Ureter (tissue), 1 donor: ENCODE measurements around the gene PIEZO1. TPM values are rescaled to one million over a fixed set of nuclear protein-coding genes. Genes with fewer than 3 reads are reported as not detected.

Experiments
- DNase-seq: peaks from one replicate; pipeline ENCODE4 v3.0.0-alpha.2; 2020; ENCODE audit warnings: low spot score
- total RNA-seq: library from RNA; stranded (reverse); gene quantifications from one replicate; pipeline ENCODE4 v1.2.4, GENCODE V29; 2023
- donor health status: DM: yes; HTN: yes; CAD: no.

The PIEZO1 gene
- total RNA-seq, 1 donor from 2014 or later: 144 TPM

DNA sequence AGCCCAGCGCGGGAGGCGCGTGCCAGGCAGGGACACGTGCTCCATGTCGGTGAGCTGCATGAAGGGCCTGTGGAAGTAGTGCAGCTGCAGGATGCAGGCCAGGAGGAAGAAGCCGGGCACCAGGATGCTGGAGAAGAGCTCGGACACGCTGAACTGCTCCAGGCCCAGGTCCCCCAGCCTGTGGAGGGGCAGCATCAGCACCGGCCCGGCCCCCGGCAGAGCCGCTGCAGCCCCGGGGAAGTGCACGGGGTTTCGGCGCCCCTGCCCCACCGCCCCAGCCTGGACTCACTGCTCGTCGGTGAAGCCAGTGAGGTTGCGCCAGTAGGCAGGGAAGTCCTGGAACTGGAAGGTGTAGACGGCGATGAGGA lies 50.7 kb downstream of the PIEZO1 start:
- DNase-seq: no peak

DNA sequence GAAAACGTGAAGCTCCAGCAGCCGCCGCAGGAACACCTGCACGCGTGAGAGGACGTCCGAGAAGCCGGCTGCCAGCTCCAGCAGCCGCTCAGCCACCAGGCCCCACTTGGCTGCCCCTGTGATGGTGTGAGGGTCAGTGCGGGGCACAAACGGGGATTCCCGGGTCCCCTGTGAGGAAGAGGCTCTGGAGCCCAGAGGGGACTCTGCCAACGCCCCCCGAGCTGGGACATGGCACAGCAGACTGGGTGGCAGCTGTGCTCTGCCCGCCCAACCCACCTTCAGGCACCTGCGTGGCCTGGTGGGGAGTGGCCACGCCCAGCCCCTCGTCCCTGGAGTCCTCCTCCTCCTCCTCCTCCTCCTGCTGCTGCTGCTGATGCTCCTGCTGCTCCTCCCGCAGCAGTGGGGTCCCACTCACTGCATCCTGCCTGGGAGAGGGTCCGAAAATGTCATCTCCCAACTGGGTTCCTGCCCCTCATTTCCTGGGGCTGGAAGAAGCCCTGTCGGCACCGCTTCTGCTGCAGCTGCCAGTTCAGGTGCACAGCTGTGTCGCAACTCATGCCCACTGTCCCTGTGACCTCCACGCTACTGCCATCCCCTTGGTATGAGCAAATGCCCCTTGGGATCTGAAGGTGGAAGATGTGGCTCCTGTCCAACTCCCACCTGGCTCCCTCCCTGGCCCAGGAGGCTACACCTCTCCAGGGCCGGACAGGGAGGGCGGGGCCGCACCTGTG lies 51.2 kb downstream of the PIEZO1 start:
- no peak for DNase-seq

DNA sequence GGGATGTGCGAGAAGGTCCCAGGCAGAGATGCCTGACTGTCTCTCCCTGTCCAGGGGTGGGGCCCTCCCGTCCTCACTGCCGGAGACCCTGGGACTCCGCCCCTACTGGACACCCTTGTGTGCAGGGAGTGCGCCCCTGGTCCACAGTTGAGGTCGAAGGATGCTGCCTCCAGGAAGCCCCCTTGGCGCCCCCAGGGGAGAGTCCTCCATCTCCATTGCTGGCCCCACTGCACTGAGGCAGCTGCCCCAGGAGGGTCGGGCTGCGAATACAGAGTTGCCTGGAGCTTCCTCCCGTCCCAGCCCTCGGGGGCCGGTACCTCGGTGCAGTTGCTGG lies 52.1 kb downstream of the PIEZO1 start:
- no peak for DNase-seq

DNA sequence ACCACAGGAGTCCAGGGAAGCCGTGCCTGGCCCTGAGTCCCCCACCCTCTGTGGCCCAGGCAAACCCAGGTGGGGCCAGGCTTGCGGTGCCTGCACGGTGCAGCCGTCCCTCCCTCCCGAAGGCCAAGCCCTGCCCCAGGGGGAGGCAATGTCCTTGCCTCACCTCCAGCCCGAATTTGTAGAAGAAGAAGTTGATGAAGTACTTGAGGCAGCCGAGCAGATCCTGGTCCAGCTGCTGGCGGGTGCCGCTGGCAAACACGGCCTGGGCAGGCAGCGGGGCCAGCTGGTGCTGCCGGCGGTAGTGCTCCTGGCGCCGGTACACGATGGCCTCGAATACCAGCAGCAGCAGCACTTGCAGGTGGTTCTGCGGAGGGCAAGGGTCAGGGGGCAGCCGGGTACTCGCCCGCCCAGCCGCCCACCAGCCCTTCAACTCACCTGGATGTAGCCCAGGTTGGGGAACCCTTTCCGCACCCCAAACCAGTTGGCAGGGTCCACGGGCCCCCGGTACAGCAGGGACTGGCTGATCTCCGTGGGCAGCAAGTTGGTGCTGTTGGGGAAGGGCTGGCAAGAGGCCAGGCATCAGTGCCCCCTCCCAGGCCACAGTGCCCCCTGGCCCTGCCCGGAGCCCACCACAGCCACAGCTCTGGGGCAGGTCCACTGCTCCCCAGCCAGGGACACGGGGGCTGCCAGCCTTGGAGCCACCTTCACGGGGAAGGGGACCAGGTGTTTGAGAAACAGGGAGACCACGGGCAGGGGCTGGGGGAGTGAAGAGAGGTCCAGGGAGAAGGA lies 52.7 kb downstream of the PIEZO1 start:
- DNase-seq: no peak

DNA sequence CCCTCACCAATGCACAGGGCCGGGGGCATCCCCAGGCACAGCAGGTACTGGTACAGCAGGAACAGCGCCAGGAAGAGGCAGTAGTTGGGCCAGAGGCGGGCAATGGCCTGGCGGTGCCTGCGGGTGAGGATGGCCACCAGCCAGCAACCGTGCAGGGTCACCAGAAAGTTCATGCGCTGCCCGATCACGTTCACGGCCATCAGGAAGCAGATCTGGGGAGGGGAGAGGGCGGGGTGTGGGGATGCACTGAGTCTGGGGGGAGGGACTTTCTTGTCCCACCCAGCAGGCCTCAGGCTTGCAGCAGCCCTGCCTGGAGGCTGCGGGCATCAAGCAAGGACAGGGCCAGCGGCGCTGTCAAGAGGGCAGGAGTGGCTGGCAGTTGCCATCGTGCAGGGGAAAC lies 53.3 kb downstream of the PIEZO1 start:
- DNase-seq: no peak

DNA sequence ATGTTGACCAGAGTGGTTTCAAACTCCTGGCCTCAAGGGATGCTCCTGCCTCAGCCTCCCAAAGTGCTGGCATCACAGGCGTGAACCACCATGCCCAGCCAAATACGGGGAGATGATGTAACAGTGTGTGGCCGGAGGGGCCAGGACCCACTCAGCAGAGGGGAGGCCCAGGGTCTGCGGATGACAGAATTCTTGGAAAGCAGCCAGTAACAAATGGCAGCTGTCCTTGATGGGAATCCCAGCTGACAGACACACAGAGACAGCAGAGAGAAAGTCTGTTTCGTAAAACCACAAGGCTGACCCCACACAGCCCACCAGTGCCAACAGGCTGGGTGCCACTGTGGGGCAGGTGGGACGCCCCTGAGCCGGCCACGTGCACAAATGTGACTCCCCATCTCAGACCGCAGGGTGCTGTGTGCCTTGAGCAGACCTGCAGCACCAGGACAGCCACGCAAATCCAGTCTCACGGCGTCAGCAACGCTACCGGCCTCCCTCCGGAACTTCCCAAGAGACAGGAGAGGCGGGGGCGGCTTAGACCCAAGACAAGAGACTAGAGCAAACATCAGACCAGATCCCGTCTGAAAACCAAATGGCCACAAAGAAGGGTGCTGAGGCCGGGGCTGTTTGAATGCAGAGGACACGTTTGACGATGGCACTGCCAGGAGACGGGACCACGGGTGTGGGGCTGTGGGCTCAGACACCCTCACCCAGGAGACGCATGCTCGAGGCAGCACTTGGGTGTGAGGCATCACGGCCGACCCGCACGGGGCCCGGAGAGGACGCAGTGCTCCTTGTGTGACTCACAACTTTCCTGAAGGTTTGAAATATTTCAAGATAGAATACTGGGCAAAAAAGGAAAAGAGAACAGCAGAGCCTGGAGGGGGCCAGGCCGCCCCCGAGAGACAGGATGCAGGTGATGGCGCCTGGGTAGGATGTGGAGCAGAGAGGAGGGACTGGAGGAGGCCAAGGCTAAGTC lies 54.1 kb downstream of the PIEZO1 start:
- DNase-seq: no peak

DNA sequence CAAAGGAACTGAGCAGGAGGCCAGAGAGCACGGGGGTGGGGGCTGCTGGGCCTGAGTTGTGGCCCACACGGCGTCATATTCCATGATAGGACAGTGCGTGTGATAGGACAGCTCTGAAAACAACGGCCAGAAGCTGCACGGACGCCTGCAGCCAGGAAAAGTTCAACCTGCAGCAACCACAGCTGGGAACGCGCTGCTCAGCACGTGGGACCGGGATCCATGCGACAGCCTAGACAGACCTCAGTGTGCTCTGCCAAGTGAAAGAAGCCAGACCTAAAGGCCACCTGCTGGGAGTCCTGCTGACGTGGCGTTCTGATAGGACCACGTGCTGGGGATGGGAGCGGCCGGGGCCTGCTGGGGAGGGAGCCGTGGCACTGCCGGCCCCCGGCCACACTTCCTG lies 57.1 kb downstream of the PIEZO1 start:
- DNase-seq: no peak

DNA sequence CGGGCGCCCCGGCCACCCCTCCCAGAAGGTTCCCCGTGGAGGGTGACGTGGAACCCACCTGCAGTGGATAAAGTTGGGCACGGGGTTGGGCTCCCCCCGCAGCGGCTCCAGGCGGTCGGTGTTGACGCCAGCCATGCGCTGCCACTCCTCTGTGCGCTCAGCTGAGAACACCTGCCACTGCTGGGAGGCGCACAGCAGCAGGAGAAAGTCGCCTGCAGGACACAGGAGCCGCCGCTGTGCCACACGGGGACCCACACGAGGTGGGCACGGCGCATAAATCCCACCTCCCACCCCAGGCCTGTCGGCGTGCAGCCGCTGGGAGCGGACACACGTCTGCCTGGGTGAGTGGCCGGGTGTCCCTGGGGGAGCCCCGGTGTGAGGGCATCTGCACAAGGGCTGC lies 58.0 kb downstream of the PIEZO1 start:
- DNase-seq: no peak

DNA sequence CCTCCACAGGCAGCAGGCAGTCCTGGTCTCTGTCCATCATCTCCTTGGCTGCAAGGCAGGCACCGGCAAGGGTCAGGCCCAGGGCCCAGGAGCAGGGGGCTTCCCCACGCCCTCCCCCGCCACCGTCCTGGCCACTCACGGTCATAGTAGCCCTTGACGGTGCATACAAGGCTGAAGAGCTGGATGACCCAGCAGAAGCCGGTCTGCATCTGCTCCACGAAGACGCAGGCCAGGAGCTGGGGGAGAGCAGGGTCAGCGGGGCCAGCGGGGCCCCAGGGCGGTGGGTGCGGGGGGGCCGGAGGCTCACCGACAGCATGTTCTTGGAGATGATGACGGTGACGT lies 58.6 kb downstream of the PIEZO1 start:
- no peak for DNase-seq

DNA sequence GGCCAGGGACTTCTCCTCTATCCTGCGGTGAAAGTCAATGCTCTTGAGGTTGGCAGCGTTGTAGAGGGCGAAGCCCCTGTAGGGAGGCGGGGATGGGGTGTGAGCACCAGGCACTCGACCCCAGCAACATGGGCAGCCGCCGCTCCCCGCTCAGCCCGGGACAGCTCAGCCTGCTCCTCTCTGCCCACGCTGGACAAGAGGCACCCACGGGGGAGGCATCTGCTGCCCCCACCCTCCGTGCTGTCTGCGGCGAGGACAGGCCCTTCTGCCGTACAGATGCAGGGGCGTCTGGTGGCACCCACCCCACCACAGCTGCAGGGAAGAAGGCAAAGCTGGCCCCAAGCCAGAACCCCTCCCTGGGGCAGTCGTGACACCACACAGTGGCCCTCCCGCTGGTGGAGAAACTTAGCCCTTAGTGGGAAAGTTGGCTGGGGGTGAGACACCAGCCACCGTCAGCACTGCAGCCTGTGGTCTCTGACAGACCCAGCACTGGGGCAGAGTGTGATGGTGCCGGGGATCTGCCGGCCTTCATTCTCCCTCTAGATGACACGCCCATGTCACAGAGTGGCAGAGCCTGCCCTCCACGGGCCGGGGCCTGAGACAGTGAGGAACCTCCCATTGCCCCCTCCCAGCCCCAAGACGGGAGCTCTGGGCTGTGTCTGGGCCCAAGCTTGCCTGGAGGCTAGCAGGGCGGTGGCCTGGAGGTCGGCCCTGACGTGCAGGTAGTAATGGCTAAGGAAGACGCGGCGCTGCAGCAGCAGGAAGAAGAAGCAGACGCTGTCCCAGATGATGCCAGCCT lies 59.2 kb downstream of the PIEZO1 start:
- no peak for DNase-seq

DNA sequence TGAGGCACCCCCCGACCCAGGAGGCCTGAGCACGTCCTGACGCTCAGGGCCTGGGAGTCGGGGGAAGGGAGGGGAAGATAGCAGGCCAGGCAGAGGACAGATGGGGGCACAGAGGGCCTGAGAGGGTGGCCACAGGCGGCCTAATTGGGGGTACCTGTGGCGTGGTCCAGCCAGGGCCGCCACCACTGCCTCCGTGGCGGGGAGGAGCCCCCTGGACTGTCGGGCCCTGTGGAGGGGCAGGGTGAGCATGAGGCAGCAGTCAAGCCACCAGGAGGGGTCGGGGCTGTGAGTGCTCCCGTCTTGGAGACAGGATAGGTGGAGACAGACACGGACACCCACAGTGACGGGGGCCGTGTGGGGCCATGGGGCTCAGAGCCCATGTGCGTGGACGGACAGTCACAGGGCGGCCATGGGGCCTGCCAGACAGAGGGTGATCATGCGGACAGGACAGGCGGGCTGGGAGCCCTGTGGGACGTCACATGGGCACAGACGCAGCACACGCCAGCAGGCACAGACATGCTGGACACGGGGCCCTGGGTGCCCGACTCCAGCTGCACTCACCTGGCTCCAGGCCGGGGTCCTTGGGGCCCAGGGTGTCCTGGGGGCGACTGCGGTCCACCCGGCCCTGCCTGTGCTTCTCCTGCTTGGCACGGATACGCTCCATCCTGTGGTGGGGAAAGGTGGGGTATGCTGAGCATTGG lies 60.0 kb downstream of the PIEZO1 start:
- no peak for DNase-seq

DNA sequence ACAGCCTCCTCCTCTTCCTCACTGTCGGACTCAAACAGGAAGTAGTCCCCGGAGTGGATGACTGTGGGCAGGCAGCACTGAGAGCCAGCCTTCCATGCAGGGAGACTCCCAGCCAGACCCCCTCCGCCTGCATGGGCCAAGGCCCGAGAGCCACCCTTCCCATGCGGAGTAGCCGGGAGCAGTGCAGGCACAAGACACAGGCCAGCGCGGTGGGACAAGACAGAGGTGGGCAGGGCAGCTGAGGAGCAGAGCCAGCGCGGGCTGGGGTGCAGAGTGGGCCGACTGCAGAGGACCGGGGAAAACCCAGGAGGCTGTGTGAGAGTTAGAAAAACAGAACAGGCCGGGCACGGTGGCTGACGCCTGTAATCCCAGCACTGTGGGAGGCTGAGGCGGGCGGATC lies 61.1 kb downstream of the PIEZO1 start:
- no peak for DNase-seq

DNA sequence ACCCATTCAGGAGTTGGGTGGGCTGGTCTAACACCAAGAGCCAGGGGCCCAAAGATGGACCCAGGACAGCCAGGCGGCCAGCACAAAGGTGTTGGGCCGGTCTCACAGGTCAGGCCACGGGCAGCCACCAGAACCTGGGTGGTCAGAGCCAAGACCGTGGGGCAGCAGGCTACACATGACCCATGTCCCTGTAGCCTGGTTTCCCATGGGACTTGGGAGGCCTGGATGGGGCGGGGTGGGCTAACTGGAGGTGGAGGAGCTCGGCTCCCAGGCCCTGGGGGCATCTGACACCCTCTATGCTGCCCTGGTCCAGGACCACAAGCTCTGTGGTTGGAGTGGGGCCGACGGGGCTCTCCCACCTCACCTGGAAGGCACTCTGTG lies 61.5 kb downstream of the PIEZO1 start:
- no peak for DNase-seq

DNA sequence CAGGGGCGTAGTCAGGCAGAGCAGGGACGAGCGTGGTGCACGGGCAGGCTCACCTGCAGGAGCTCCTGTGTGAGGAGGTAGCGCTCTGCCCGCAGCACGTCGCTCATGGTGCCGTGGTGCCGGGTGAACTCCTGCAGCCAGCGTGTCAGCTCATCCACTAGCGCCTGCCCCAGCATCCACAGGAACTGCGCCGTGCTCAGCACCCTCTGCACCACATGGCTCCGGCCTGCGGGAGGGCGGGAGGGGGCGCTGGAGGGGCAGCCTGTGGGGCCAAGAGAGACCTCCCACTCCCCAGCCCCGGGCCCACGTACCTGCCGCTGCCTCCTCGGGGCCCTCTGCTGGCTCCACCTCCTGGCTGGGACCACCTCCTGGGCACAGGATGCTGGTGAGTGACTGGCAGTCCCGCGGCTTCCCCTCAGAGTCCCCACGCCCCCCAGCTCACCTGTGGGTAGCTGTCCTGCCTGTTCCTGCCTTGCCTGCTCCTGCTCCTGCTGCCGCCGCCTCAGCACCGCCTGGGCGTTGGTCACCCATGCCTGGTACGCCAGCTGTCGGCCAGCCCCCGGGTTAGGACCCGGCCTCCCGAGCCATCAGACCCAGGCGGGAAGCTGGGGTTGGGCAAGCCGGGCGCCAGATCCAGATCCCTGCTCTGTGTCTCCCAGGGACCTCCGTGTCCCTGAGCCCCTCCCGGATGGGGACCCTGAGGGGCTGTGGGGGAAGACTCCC lies 62.1 kb downstream of the PIEZO1 start:
- DNase-seq: no peak

DNA sequence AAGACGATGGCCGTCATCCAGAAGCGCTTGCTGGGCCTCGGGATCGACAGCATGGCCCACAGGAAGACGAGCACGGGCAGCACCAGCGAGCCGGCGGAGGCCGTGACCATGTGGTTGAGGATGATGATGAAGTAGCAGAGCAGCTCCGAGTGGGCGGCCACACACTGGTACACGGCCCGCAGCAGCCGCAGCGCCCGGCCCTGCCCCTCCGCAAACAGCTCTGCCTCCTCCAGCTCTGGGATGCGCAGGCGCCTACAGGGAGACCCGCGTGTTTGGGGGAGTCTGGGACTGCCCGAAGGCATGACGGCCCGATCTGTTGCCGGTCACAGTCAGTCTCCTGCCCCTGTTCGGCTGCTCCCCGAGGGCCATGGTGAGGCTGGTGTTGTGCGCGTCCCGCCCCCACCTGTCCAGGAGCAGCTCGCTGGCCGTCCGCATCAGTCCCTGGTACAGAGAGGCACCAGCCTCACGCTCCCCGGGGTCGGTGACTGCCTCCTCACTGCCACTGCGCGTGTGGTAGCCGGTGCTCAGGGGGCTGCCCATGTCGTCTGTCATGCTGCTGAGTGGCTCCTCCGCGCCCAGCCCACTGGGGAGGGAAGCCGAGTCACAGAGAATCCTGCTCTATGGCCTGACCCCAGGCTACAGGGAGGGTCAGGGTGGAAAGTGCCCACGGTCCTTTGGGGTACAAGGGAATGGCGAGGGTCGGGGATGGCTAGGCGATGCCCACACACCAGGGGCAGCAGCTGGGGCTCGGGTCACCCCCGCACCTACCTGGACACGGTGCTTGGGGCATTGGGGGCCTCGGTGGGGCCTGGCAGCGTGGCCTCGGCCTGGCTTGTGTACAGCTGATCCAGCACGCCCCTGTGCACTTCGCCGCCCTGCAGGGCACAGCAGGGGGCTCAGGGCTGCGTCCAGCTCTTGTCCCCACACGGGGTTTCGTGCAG lies 62.9 kb downstream of the PIEZO1 start:
- DNase-seq: no peak

DNA sequence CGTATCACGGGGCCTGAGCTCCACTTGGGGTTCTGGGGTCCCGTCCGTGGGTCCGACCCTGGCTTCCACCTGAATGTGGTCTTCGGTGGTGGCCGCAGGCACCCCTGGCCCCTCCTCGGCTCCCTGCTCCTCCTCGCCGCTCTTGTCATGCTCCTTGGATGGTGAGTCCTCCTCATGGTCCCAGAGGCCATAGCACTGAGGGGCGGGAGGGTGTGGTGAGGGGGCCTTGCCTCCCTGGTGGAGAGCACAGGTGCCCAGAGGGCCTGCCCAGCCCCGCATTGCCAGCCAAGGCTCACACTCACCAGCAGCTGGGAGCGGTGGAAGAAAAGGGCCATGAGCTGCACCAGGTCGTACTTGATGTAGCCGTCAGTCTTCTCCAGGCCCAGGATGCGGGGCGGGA lies 63.8 kb downstream of the PIEZO1 start:
- no peak for DNase-seq

DNA sequence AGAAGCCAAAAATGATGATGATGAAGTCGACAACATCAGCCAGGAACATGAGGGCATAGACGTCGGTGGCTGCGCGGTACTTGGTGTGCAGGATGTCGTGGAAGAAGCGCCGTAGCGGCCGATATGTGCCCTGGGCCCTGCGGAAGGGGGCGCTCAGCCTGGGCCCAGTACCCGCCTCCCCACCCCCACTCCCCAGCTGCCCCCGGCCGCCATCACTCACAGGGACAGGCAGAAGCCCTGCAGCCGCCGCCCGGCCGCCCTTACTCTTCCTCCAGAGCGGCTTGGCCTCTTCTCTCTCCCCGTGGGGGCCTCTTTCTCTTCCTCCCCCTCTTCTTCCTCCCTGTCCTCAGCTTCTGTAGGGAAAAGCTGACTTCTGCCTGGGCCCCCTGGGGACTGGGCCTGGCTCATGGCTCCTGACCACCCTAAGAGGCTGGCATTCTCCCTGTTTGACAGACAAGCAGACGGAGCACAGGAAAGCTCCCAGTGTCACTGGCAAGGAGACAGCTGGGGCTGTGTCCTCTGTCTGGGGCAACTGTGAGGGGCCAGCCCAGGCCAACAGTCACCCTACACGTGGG lies 64.5 kb downstream of the PIEZO1 start:
- no peak for DNase-seq

DNA sequence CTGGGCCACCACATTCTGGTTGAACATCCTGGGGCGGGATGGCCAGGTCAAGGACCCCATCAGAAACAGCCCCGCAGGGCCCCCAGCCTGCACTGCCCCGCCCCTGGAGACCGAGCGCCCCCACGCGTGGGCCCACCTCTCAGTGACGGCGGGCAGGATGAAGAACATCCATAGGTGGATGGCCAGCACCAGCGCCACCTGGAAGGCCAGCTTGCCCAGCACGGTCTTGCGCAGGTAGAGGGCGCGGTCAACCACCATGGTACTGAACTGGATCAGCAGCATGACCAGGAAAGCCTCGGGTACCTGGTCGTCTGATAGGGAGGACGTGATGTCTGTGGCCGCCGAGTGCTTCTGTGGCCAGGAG lies 65.1 kb downstream of the PIEZO1 start:
- no peak for DNase-seq
